ENCODE results near the gene RBMS3.
A peak's percentile ranks its signal among the peaks of the same experiment; 100 is the strongest.
"Not testable (repeated sequence)": the region's sequence is repeated elsewhere in the genome, so short reads cannot be mapped to it uniquely, and the experiment has no call there.

Gene RBMS3

GRCh38 chr3:29313981-29314726 is 33.3 kb downstream of the RBMS3 start:
- H3K27ac ChIP-seq (ENCODE audit: low read depth, low read length), result peak overlapping the region; percentile 69
- H3K27me3 ChIP-seq (ENCODE audit: control insufficient read depth in 1 of 2, insufficient read depth in 2 of 2, low read length in 2 of 2), result no peaks in the 10 kb centered on the region
- H3K4me3 ChIP-seq (ENCODE audit: low read depth in 1 of 2, low read length in 2 of 2), result peak overlapping the region in 1 of 2 donors; percentile 2
- H3K9me3 ChIP-seq (ENCODE audit: low read length), result no peaks in the 10 kb centered on the region
- peaks cover 69% of the 10 kb centered on the region for H3K4me1 ChIP-seq (ENCODE audit: insufficient read depth, low read length)
- no peaks in the 10 kb centered on the region for H3K36me3 ChIP-seq (ENCODE audit: insufficient read depth, low read length)
- H3K9ac ChIP-seq (ENCODE audit: low read length), result no peak overlapping the region

- Histone ChIP-seq H3K4me3 (ENCODE audit: low read depth in 1 of 2, low read length in 2 of 2) (no peak overlapping the region), H3K36me3 (ENCODE audit: insufficient read depth, low read length) (no peaks in the 10 kb centered on the region), H3K27ac (ENCODE audit: low read depth, low read length) (no peak overlapping the region), H3K9ac (ENCODE audit: low read length) (no peak overlapping the region), H3K9me3 (ENCODE audit: low read length) (no peaks in the 10 kb centered on the region), H3K4me1 (ENCODE audit: insufficient read depth, low read length) (peaks cover 74% of the 10 kb centered on the region), H3K27me3 (ENCODE audit: control insufficient read depth in 1 of 2, insufficient read depth in 2 of 2, low read length in 2 of 2) (no peaks in the 10 kb centered on the region)
Measured at GRCh38 chr3:29314727-29315088, 33.8 kb downstream of the RBMS3 start.

- Histone ChIP-seq H3K9me3 (ENCODE audit: low read length) (no peaks in the 10 kb centered on the region), H3K27me3 (ENCODE audit: control insufficient read depth in 1 of 2, insufficient read depth in 2 of 2, low read length in 2 of 2) (no peaks in the 10 kb centered on the region), H3K9ac (ENCODE audit: low read length) (no peak overlapping the region), H3K36me3 (ENCODE audit: insufficient read depth, low read length) (no peaks in the 10 kb centered on the region), H3K4me3 (ENCODE audit: low read depth in 1 of 2, low read length in 2 of 2) (no peak overlapping the region), H3K4me1 (ENCODE audit: insufficient read depth, low read length) (peaks cover 56% of the 10 kb centered on the region), H3K27ac (ENCODE audit: low read depth, low read length) (peak overlapping the region; percentile 30)
Measured at GRCh38 chr3:29317659-29318173, 36.8 kb downstream of the RBMS3 start.

- Histone ChIP-seq H3K36me3 (ENCODE audit: insufficient read depth, low read length) (no peaks in the 10 kb centered on the region), H3K4me3 (ENCODE audit: low read depth in 1 of 2, low read length in 2 of 2) (no peak overlapping the region), H3K4me1 (ENCODE audit: insufficient read depth, low read length) (peaks cover 51% of the 10 kb centered on the region), H3K27me3 (ENCODE audit: control insufficient read depth in 1 of 2, insufficient read depth in 2 of 2, low read length in 2 of 2) (no peaks in the 10 kb centered on the region), H3K9me3 (ENCODE audit: low read length) (no peaks in the 10 kb centered on the region), H3K27ac (ENCODE audit: low read depth, low read length) (no peak overlapping the region), H3K9ac (ENCODE audit: low read length) (no peak overlapping the region)
Measured at GRCh38 chr3:29318251-29318650, 37.4 kb downstream of the RBMS3 start.

GRCh38 chr3:29319262-29319661 is 38.4 kb downstream of the RBMS3 start:
- Histone ChIP-seq H3K36me3 (ENCODE audit: insufficient read depth, low read length) (no peaks in the 10 kb centered on the region), H3K27me3 (ENCODE audit: control insufficient read depth in 1 of 2, insufficient read depth in 2 of 2, low read length in 2 of 2) (no peaks in the 10 kb centered on the region)

GRCh38 chr3:29319798-29320197 is 38.9 kb downstream of the RBMS3 start:
- H3K9ac ChIP-seq (ENCODE audit: low read length), result no peak overlapping the region
- peak overlapping the region in 1 of 2 donors; percentile 5 for H3K4me3 ChIP-seq (ENCODE audit: low read depth in 1 of 2, low read length in 2 of 2)
- H3K27me3 ChIP-seq (ENCODE audit: control insufficient read depth in 1 of 2, insufficient read depth in 2 of 2, low read length in 2 of 2), result no peaks in the 10 kb centered on the region
- no peaks in the 10 kb centered on the region for H3K36me3 ChIP-seq (ENCODE audit: insufficient read depth, low read length)
- peak overlapping the region; percentile 8 for H3K27ac ChIP-seq (ENCODE audit: low read depth, low read length)
- H3K9me3 ChIP-seq (ENCODE audit: low read length), result no peaks in the 10 kb centered on the region
- peaks cover 43% of the 10 kb centered on the region for H3K4me1 ChIP-seq (ENCODE audit: insufficient read depth, low read length)

More at GRCh38 chr3:29319262-29319661, 38.4 kb downstream of the RBMS3 start:
- H3K9ac ChIP-seq (ENCODE audit: low read length), result no peak overlapping the region
- H3K9me3 ChIP-seq (ENCODE audit: low read length), result no peaks in the 10 kb centered on the region
- peaks cover 45% of the 10 kb centered on the region for H3K4me1 ChIP-seq (ENCODE audit: insufficient read depth, low read length)
- no peak overlapping the region for H3K4me3 ChIP-seq (ENCODE audit: low read depth in 1 of 2, low read length in 2 of 2)
- peak overlapping the region; percentile 10 for H3K27ac ChIP-seq (ENCODE audit: low read depth, low read length)

- H3K27ac ChIP-seq (ENCODE audit: low read depth, low read length), result no peak overlapping the region
Measured at GRCh38 chr3:29322586-29322985, 41.7 kb downstream of the RBMS3 start.

GRCh38 chr3:29324180-29324651 is 43.3 kb downstream of the RBMS3 start:
- no peaks in the 10 kb centered on the region for H3K9me3 ChIP-seq (ENCODE audit: low read length)
- peaks cover 20% of the 10 kb centered on the region for H3K4me1 ChIP-seq (ENCODE audit: insufficient read depth, low read length)
- H3K36me3 ChIP-seq (ENCODE audit: insufficient read depth, low read length), result no peaks in the 10 kb centered on the region
- H3K9ac ChIP-seq (ENCODE audit: low read length), result peak overlapping the region; percentile 11
- no peak overlapping the region for H3K27ac ChIP-seq (ENCODE audit: low read depth, low read length)
- peak overlapping the region in 1 of 2 donors; percentile 25 for H3K4me3 ChIP-seq (ENCODE audit: low read depth in 1 of 2, low read length in 2 of 2)
- H3K27me3 ChIP-seq (ENCODE audit: control insufficient read depth in 1 of 2, insufficient read depth in 2 of 2, low read length in 2 of 2), result no peaks in the 10 kb centered on the region

More at GRCh38 chr3:29322586-29322985, 41.7 kb downstream of the RBMS3 start:
- Histone ChIP-seq H3K36me3 (ENCODE audit: insufficient read depth, low read length) (no peaks in the 10 kb centered on the region), H3K4me3 (ENCODE audit: low read depth in 1 of 2, low read length in 2 of 2) (no peak overlapping the region), H3K27me3 (ENCODE audit: control insufficient read depth in 1 of 2, insufficient read depth in 2 of 2, low read length in 2 of 2) (no peaks in the 10 kb centered on the region), H3K9ac (ENCODE audit: low read length) (no peak overlapping the region), H3K9me3 (ENCODE audit: low read length) (no peaks in the 10 kb centered on the region), H3K4me1 (ENCODE audit: insufficient read depth, low read length) (peaks cover 36% of the 10 kb centered on the region)

- H3K36me3 ChIP-seq (ENCODE audit: insufficient read depth, low read length); H3K4me3 ChIP-seq (ENCODE audit: low read depth in 1 of 2, low read length in 2 of 2); H3K9ac ChIP-seq (ENCODE audit: low read length); H3K27me3 ChIP-seq (ENCODE audit: control insufficient read depth in 1 of 2, insufficient read depth in 2 of 2, low read length in 2 of 2); H3K9me3 ChIP-seq (ENCODE audit: low read length); H3K27ac ChIP-seq (ENCODE audit: low read depth, low read length): not testable (repeated sequence)
- H3K4me1 ChIP-seq (ENCODE audit: insufficient read depth, low read length), result peaks cover 16% of the 10 kb centered on the region
Measured at GRCh38 chr3:29326540-29326939, 45.7 kb downstream of the RBMS3 start.

- no peak overlapping the region for H3K27ac ChIP-seq (ENCODE audit: low read depth, low read length)
- H3K4me3 ChIP-seq (ENCODE audit: low read depth in 1 of 2, low read length in 2 of 2), result no peak overlapping the region
- H3K9ac ChIP-seq (ENCODE audit: low read length), result no peak overlapping the region
- H3K27me3 ChIP-seq (ENCODE audit: control insufficient read depth in 1 of 2, insufficient read depth in 2 of 2, low read length in 2 of 2), result no peaks in the 10 kb centered on the region
- no peaks in the 10 kb centered on the region for H3K9me3 ChIP-seq (ENCODE audit: low read length)
- H3K4me1 ChIP-seq (ENCODE audit: insufficient read depth, low read length), result peaks cover 23% of the 10 kb centered on the region
- H3K36me3 ChIP-seq (ENCODE audit: insufficient read depth, low read length), result no peaks in the 10 kb centered on the region
Measured at GRCh38 chr3:29329986-29330890, 49.4 kb downstream of the RBMS3 start.

GRCh38 chr3:29331035-29331434 is 50.2 kb downstream of the RBMS3 start:
- Histone ChIP-seq H3K9me3 (ENCODE audit: low read length) (no peaks in the 10 kb centered on the region), H3K4me1 (ENCODE audit: insufficient read depth, low read length) (peaks cover 26% of the 10 kb centered on the region), H3K4me3 (ENCODE audit: low read depth in 1 of 2, low read length in 2 of 2) (no peak overlapping the region), H3K27ac (ENCODE audit: low read depth, low read length) (peak overlapping the region; percentile 66), H3K9ac (ENCODE audit: low read length) (no peak overlapping the region), H3K36me3 (ENCODE audit: insufficient read depth, low read length) (no peaks in the 10 kb centered on the region), H3K27me3 (ENCODE audit: control insufficient read depth in 1 of 2, insufficient read depth in 2 of 2, low read length in 2 of 2) (no peaks in the 10 kb centered on the region)

Data from muscle layer of colon (tissue), 2 donors.